HG03558 (cell line): Measurements from ENCODE around the gene SND1.

ENCODE experiments used
- ATAC-seq: cut with Tn5 transposase; IDR thresholded peaks from one replicate; pipeline ENCODE4 v1.9.1; 2021; ENCODE audit warnings: moderate number of reproducible peaks; ENCODE audit not compliant: unreplicated experiment; ENCODE audit errors: extremely low read depth

The SND1 gene

GRCh38 chr7:128071801-128072200, 419.8 kb downstream of the SND1 start:
- ATAC-seq = no peak

- no peak for ATAC-seq
These were observed 421.8 kb downstream of the SND1 start for GRCh38 chr7:128073671-128074310.

- no peak for ATAC-seq
These were observed 422.3 kb downstream of the SND1 start for GRCh38 chr7:128074336-128074735.

GRCh38 chr7:128074736-128075135, 422.7 kb downstream of the SND1 start:
- ATAC-seq = no peak

DNA sequence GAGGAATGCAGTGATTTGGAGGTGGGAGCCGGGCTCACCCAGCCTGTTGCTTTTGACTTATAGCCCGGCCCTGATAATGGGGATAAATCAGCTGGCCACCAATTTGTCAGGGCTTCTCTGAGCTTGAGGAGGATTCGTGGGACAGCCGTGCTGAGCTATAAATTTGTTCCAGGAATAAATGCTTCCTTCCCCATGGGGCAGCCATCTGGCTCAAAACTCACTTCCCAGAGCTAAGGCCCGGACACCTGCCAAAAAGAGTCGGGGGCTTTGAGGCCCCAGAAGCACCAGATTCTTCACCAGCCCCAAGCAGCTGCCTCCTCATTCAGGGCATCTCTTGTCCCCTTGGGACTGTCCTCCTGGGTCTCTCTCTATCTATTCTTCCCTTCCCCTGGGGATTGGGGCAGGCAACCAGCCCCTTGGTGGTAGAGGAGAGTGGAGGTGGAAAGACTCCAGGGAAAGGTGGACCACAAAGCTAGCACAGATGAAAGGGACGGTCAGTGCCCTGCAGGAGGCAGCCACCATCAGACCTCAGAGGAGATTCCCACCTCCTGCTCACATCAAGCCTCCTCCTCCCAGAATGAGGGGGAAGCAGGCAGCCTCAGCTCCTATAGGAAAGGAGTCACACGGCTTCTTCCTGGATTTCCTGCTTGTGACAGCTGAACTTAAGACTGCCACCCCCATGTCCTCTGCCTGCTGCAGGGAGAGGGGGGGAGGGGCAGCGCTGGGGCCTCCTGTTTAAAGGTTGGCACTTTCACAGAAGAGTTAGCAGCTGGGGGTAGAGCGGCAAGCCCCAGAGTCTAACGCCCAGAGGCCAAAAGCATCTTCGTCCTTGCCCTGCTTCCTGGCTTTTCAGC, 423.5 kb downstream of the SND1 start:
- no peak for ATAC-seq

- ATAC-seq = no peak
These were observed 424.3 kb downstream of the SND1 start for GRCh38 chr7:128076196-128076795.

DNA sequence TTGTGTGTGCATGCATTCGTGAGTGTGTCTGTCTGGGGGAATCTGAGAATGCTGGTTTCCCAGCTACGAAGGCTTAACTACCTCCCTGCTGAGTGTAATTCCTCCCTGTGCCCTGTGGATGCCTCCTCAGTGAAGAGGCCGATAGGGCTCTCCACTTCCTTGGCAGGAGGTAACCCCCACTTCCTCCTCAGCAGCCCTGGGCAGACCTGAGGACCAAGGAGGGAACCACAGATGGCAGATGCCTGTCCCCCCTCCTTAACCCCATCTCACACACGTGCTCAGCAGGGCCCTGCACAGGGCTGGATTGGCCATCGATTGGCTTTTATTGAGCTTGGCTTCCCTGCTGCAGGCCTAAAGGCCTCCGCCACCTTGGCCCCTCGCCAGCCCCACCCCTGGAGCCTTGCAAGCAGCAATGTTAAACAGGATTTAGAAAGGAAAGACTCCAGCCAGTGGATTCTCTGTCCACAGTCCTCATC, 424.8 kb downstream of the SND1 start:
- ATAC-seq = no peak

DNA sequence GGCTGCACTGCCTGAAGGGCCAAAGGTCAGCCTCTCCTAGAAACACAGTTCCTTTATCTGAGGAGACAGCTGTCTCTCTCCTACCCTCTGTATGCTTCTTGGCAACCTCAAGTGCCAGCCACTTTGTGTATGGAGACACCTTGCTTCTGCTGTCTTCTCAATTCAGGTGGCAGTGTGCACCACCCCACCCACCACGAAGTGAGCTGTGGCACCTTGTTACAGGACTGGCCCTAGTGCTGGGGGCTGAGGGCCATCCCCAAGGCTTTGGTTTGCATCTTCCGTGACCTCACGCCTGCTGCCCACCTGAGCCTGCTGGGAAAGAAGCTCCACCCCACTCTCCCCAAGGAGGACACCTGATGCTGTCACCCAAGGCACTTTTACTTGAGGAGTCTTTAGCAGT, 426.3 kb downstream of the SND1 start:
- ATAC-seq = no peak

DNA sequence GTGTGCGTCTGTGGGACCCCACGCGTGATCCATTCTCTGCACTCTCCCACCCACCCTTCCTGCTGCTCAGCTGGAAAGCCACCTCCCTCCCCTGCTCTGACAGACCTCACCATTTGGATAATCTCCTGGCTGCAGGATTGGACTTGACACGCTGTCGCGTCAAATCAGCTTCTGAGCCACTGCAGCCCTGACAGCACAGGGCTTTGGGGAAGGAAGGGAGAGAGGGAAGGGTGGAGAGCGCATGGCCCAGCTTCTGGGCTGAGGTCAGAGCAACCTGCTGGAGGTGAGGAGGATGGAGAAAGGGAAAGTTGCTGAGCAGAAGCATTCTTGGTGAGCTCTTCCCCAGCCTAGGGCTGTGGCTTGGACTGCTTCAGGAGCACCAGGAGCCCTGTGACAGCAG, 428.2 kb downstream of the SND1 start:
- ATAC-seq = no peak

DNA sequence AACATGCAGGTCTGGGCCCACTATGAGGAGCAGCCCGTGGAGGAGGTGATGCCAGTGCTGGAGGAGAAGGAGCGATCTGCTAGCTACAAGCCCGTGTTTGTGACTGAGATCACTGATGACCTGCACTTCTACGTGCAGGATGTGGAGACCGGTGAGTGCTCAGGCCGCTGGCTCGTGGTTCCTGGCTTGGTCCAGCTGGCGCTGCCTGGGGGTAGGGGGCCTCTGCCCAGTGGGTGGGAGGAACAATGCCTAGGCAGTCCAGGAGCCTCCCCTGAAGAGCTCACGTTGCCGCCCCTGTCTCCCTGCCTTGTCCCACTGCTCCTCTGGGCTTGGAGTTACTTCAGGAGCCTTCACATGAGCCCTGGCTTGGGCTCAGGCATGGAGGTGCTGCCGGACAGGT, 429.4 kb downstream of the SND1 start:
- ATAC-seq = no peak

- no peak for ATAC-seq
These were observed 429.8 kb downstream of the SND1 start for GRCh38 chr7:128081808-128082207.

DNA sequence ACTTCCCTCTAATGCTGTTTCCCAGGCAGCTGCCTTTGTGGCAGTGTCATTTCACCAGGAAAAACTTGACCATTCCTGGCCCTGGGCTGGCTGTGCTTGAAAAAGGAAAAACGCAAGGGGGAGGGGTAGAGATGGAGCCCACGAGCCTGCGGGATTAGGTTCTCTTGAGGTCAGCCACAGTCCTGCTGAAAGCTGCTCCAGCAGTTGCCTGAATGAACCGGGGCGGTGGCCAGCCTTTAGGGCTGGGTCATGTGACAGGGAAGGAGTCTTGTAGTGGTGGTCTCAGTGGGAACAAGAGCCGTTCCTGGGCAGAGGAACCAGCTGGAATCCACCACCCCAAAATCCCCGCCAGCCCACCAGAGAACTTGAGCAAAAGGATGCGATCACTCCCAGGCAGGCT, 430.4 kb downstream of the SND1 start:
- no peak for ATAC-seq

DNA sequence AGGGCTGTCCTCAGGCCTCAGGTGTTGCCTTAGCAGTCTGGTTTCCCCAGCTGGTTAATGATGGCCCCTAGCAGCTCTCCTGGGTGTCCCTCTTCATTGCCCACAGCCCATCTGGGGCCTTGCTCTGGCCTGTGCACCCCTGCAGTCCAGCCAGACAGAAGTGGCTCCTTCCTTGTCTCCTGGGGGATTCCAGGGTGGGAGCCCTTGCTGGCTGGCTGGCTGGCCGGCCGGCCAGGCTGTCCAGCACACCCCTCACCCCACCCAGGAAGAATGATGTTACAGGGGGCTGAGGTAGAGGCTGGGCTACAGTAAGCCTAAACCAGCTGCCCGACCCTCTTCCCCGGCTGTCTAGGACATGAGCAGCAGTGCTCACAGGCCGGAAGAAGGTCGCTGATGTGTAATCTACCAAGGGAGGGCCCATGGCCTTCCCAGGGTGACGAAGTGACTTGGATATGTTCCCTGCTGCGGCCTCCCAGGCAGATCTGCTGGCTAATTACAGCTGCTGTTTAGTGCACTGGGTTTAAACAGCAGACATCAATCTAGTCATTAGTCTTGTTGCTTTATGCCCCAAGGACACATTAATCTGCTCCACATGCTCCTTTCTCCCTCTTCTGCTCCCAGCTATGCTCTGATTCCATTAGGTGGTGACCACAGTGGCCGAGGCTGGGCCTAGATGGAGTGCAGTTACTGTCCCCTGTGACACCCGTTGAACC, 433.1 kb downstream of the SND1 start:
- no peak for ATAC-seq

GRCh38 chr7:128090492-128090891, 438.5 kb downstream of the SND1 start:
- no peak for ATAC-seq

GRCh38 chr7:128091106-128091505, 439.1 kb downstream of the SND1 start:
- no peak for ATAC-seq

GRCh38 chr7:128092221-128092620, 440.2 kb downstream of the SND1 start:
- ATAC-seq = no peak

GRCh38 chr7:128093614-128094570, 441.9 kb downstream of the SND1 start:
- no peak for ATAC-seq

GRCh38 chr7:128094686-128095085, 442.7 kb downstream of the SND1 start:
- ATAC-seq = no peak

- ATAC-seq = no peak
These were observed 445.3 kb downstream of the SND1 start for GRCh38 chr7:128097211-128097731.
